Measurements from ENCODE around the gene POU5F1. TPM values are rescaled to one million over a fixed set of nuclear protein-coding genes. Genes with fewer than 3 reads are reported as not detected.

POU5F1 gene
- polyA plus RNA-seq, 1 donor (not counting 4 experiments of a cell fraction or from before 2014, with no cell fraction given), result 1.6 TPM

DNA sequence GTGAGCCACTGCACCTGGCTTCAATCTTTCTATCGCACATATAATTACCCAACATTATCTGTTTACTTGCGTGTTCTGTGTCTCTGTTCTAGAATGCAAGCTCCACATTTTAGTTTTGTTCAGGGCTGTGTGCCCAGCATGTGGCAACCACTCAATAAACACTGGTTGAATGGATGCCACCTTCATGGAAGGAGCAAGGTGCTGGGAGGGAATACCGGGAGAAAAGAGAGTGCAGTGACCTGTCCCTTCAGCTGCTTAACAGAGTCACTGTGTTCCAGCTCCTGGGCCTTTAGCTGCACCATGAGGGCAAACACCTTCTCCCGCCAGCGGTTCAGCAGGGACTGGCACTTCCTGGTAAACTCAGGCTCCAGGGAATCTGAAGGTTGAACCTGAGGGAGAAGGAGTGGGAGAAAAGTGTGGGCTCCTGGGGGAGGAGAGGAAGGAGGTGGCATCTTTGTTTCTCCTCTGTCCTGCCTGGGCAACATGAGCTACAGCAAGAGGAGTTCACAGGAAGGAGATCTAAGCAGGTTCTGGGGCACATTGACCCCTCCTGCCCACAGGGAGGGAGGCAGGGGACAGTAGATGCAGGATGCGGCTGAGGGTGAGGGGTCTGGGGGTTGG is 20.5 kb downstream of the POU5F1 start:
- no peak for FAIRE-seq
- no peak overlapping the region for H3K4me2 ChIP-seq (ENCODE audit: control insufficient read depth, extremely low read depth, insufficient read depth, low read depth, low read length)
- no peak for TF ChIP-seq EZH2 (IDR thresholded peaks at IDR 0.05; ENCODE audit: low read length)
- TF ChIP-seq, protein P1, sequence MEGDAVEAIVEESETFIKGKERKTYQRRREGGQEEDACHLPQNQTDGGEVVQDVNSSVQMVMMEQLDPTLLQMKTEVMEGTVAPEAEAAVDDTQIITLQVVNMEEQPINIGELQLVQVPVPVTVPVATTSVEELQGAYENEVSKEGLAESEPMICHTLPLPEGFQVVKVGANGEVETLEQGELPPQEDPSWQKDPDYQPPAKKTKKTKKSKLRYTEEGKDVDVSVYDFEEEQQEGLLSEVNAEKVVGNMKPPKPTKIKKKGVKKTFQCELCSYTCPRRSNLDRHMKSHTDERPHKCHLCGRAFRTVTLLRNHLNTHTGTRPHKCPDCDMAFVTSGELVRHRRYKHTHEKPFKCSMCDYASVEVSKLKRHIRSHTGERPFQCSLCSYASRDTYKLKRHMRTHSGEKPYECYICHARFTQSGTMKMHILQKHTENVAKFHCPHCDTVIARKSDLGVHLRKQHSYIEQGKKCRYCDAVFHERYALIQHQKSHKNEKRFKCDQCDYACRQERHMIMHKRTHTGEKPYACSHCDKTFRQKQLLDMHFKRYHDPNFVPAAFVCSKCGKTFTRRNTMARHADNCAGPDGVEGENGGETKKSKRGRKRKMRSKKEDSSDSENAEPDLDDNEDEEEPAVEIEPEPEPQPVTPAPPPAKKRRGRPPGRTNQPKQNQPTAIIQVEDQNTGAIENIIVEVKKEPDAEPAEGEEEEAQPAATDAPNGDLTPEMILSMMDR (optimal IDR thresholded peaks at IDR 0.05 in 1 of 3, IDR thresholded peaks at IDR 0.05 in 1 of 3, conservative IDR thresholded peaks at IDR 0.05 in 1 of 3; ENCODE audit: extremely low read depth in 1 of 3, insufficient read depth in 2 of 3, low read length in 3 of 3), result no peak
- H2AFZ ChIP-seq (ENCODE audit: control insufficient read depth, low read length), result no peak overlapping the region
- H3K9me3 ChIP-seq (ENCODE audit: control insufficient read depth, low read depth, low read length), result no peaks in the 10 kb centered on the region
- H3K9ac ChIP-seq (ENCODE audit: control insufficient read depth, extremely low read depth, insufficient read depth, low read length), result no peak overlapping the region
- H3K27ac ChIP-seq (ENCODE audit: control insufficient read depth, insufficient read depth, low read length), result no peak overlapping the region
- no peak overlapping the region for H3K4me3 ChIP-seq (ENCODE audit: control insufficient read depth in 2 of 3, extremely low read depth in 1 of 3, insufficient read depth in 2 of 3, low read depth in 1 of 3, low read length in 3 of 3)
- H4K20me1 ChIP-seq (ENCODE audit: control insufficient read depth, extremely low read depth, insufficient read depth, low read length), result no peaks in the 10 kb centered on the region
- H3K9me1 ChIP-seq (ENCODE audit: control insufficient read depth, extremely low read depth, insufficient read depth, low read length), result no peaks in the 10 kb centered on the region
- DNase-seq (ENCODE audit: low read depth, low spot score), result no peak
- no peaks in the 10 kb centered on the region for H3K27me3 ChIP-seq (ENCODE audit: control insufficient read depth, extremely low read depth, insufficient read depth, low read length)
- H3K36me3 ChIP-seq (ENCODE audit: control insufficient read depth in 2 of 2, extremely low read depth in 1 of 2, insufficient read depth in 2 of 2, low read length in 2 of 2), result peaks cover 0 to 2% of the 10 kb centered on the region in 2 experiments
- no peaks in the 10 kb centered on the region for H3K79me2 ChIP-seq (ENCODE audit: control insufficient read depth, insufficient read depth, low read length)
- dilution Hi-C loops (cut with MboI; ENCODE audit: extremely low pct_ligation_motif_present, low sequenced_read_pairs), result no loop called here
- no peaks in the 10 kb centered on the region for H3K4me1 ChIP-seq (ENCODE audit: control insufficient read depth, extremely low read depth, insufficient read depth, low read length)

DNA sequence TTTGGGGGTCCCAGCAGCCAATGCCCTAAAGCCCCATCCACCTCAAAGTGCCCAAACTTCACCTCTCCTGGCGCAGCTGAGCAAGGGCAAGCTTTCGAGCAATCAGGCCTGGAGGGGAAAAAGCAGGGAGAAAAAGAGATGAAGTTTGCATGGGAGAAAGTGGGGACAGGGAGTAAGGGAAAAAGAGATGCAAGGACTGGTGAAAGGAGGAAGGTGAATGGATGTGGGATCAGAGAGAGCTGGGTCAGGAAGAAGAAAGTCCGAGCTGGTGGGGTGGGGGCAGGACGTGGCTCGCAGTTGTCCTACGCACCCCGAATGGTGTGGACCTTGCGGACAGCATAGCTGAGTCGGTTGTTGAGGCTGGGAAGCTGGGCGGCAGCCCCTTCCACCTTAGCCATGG is 25.1 kb downstream of the POU5F1 start:
- no peak for DNase-seq (ENCODE audit: low read depth, low spot score)
- TF ChIP-seq, protein P1 (optimal IDR thresholded peaks at IDR 0.05 in 1 of 3, IDR thresholded peaks at IDR 0.05 in 1 of 3, conservative IDR thresholded peaks at IDR 0.05 in 1 of 3; ENCODE audit: extremely low read depth in 1 of 3, insufficient read depth in 2 of 3, low read length in 3 of 3), result no peak
- TF ChIP-seq EZH2 (IDR thresholded peaks at IDR 0.05; ENCODE audit: low read length), result no peak
- Histone ChIP-seq H3K9me1 (ENCODE audit: control insufficient read depth, extremely low read depth, insufficient read depth, low read length) (no peaks in the 10 kb centered on the region), H3K9me3 (ENCODE audit: control insufficient read depth, low read depth, low read length) (no peaks in the 10 kb centered on the region), H3K27ac (ENCODE audit: control insufficient read depth, insufficient read depth, low read length) (no peak overlapping the region), H4K20me1 (ENCODE audit: control insufficient read depth, extremely low read depth, insufficient read depth, low read length) (no peaks in the 10 kb centered on the region), H3K4me3 (ENCODE audit: control insufficient read depth in 2 of 3, extremely low read depth in 1 of 3, insufficient read depth in 2 of 3, low read depth in 1 of 3, low read length in 3 of 3) (no peak overlapping the region), H3K27me3 (ENCODE audit: control insufficient read depth, extremely low read depth, insufficient read depth, low read length) (no peaks in the 10 kb centered on the region), H3K4me2 (ENCODE audit: control insufficient read depth, extremely low read depth, insufficient read depth, low read depth, low read length) (no peak overlapping the region), H3K36me3 (ENCODE audit: control insufficient read depth in 2 of 2, extremely low read depth in 1 of 2, insufficient read depth in 2 of 2, low read length in 2 of 2) (peaks cover 2 to 3% of the 10 kb centered on the region in 2 experiments), H3K9ac (ENCODE audit: control insufficient read depth, extremely low read depth, insufficient read depth, low read length) (no peak overlapping the region), H3K79me2 (ENCODE audit: control insufficient read depth, insufficient read depth, low read length) (no peaks in the 10 kb centered on the region), H3K4me1 (ENCODE audit: control insufficient read depth, extremely low read depth, insufficient read depth, low read length) (peaks cover 3% of the 10 kb centered on the region), H2AFZ (ENCODE audit: control insufficient read depth, low read length) (no peak overlapping the region)
- dilution Hi-C loops (cut with MboI; ENCODE audit: extremely low pct_ligation_motif_present, low sequenced_read_pairs), result no loop called here
- FAIRE-seq, result no peak
